Left renal cortex interstitium (tissue), 4 donors: ENCODE results near the gene HNRNPF. TPM values are rescaled to one million over a fixed set of nuclear protein-coding genes. Genes with fewer than 3 reads are reported as not detected.

Experiments used
- DNase-seq, 4 donors: peaks; one replicate each; pipeline ENCODE4 v3.0.0-alpha.2; 2013; ENCODE audit warnings: low read depth in 4 of 4, low spot score in 2 of 4, missing footprints in 1 of 4
- polyA plus RNA-seq, 4 donors: library from polyadenylated mRNA; unstranded; fragments of 120-200 nt; gene quantifications; one replicate each; pipeline ENCODE4 v1.2.1, GENCODE V29; 2013; ENCODE audit not compliant: insufficient read length in 4 of 4

HNRNPF gene
- polyA plus RNA-seq, 4 donors, result 212 to 228 (median 222) TPM

- DNase-seq, result no peak
Measured at GRCh38 chr10:43383204-43383971, 25.6 kb downstream of the HNRNPF start.

GRCh38 chr10:43380610-43381222 lies 28.3 kb downstream of the HNRNPF start:
- DNase-seq, result no peak

GRCh38 chr10:43377424-43377883 lies 31.5 kb downstream of the HNRNPF start:
- DNase-seq, result no peak

- DNase-seq, result no peak
Measured at GRCh38 chr10:43376828-43377423, 32.1 kb downstream of the HNRNPF start.

- DNase-seq, result no peak
Measured at GRCh38 chr10:43376046-43376635, 32.8 kb downstream of the HNRNPF start.

- no peak for DNase-seq
Measured at GRCh38 chr10:43375401-43376020, 33.5 kb downstream of the HNRNPF start.

- no peak for DNase-seq
Measured at GRCh38 chr10:43374194-43374593, 34.8 kb downstream of the HNRNPF start.

GRCh38 chr10:43373461-43373860 lies 35.5 kb downstream of the HNRNPF start:
- DNase-seq, result no peak

- no peak for DNase-seq
Measured at GRCh38 chr10:43372765-43373361, 36.1 kb downstream of the HNRNPF start.

GRCh38 chr10:43371418-43371817 lies 37.6 kb downstream of the HNRNPF start, which contains the start of gene FXYD4:
FXYD4 (plus strand) TSS chr10:43371636; CDS start chr10:43373747, 2,111 bp downstream.
- DNase-seq, result no peak

GRCh38 chr10:43370671-43371215 lies 38.2 kb downstream of the HNRNPF start:
- no peak for DNase-seq

- DNase-seq, result no peak
Measured at GRCh38 chr10:43369921-43370320, 39.1 kb downstream of the HNRNPF start.

GRCh38 chr10:43365001-43365400 lies 44.0 kb downstream of the HNRNPF start:
- DNase-seq, result no peak

- peak; percentile 82 to 95 (median 91) for DNase-seq
Measured at GRCh38 chr10:43362191-43362839, 46.7 kb downstream of the HNRNPF start.

GRCh38 chr10:43361547-43362190 lies 47.3 kb downstream of the HNRNPF start:
- no peak for DNase-seq

GRCh38 chr10:43360086-43360485 lies 48.9 kb downstream of the HNRNPF start:
- no peak for DNase-seq

GRCh38 chr10:43355749-43356371 lies 53.1 kb downstream of the HNRNPF start:
- DNase-seq, result no peak

GRCh38 chr10:43354879-43355380 lies 54.1 kb downstream of the HNRNPF start:
- no peak for DNase-seq

GRCh38 chr10:43354330-43354635 lies 54.7 kb downstream of the HNRNPF start:
- no peak for DNase-seq
